Body of pancreas (tissue), 4 donors: ENCODE measurements around the gene MAN2B1. TPM values are rescaled to one million over a fixed set of nuclear protein-coding genes. Genes with fewer than 3 reads are reported as not detected.

ENCODE experiments used
- ATAC-seq: fragments of 150-250 bp; one replicate; pipeline ENCODE4 v1.9.1; 2016
- DNase-seq, 4 donors: peaks; one replicate each; pipeline ENCODE4 v3.0.0-alpha.2; 2019
- H3K27ac ChIP-seq, 4 donors: fragments of 200-600 bp; sonication (generic); 1 replicate in 3 of 4; 2 replicates in 1 of 4; pipeline versions ENCODE4 v1.5.1 to v1.6.1; 2016 to 2019; ENCODE audit warnings: mild to moderate bottlenecking in 1 of 4, mixed read lengths in 1 of 4, moderate library complexity in 1 of 4
- H3K27me3 ChIP-seq, 2 donors: fragments of 200-600 bp; sonication (generic); one replicate each; pipeline ENCODE4 v1.6.0; 2016; ENCODE audit warnings: mild to moderate bottlenecking in 1 of 2
- H3K36me3 ChIP-seq, 2 donors: fragments of 200-600 bp; sonication (generic); replicated peaks in 1 of 2; 2 replicates each; pipeline ENCODE4 v1.5.1; 2016; ENCODE audit warnings: low read depth in 2 of 2; ENCODE audit not compliant: insufficient read depth in 1 of 2
- H3K4me1 ChIP-seq: fragments of 200-600 bp; sonication (generic); one replicate; pipeline ENCODE4 v1.6.0; 2016
- H3K4me3 ChIP-seq, 2 donors: fragments of 200-600 bp; sonication (generic); 1 replicate in 1 of 2; 2 replicates in 1 of 2; pipeline ENCODE4 v1.5.1; 2016 to 2019
- H3K9me3 ChIP-seq, 3 donors: fragments of 200-600 bp; sonication (generic); 1 replicate in 2 of 3; 2 replicates in 1 of 3; pipeline ENCODE4 v1.5.1; 2016
- CTCF ChIP-seq, 7 experiments: fragments of 450-650 bp in 4 of 7; fragments of 200-600 bp in 3 of 7; sonication (generic) in 3 of 7; IDR thresholded peaks; one replicate each; pipeline ENCODE4 v1.5.1; 2016 to 2019; ENCODE audit warnings: antibody characterized with exemption in 7 of 7
- POLR2A ChIP-seq, 3 donors: fragments of 450-650 bp; IDR thresholded peaks; one replicate each; pipeline ENCODE4 v1.6.1; 2016; ENCODE audit warnings: antibody characterized with exemption in 3 of 3, mild to moderate bottlenecking in 2 of 3
- WGBS, 2 donors: methylation state at CpG; one replicate each; pipeline ENCODE4 v1.1.5; 2017; 5-methylcytosine and 5-hydroxymethylcytosine counted together
- intact Hi-C: fragments of 100-400 bp; cut with DNase I; formaldehyde crosslinking; loops from one replicate; pipeline ENCODE4 v1.15.1; 2023
- total RNA-seq, 2 donors: library from RNA; depleted of rRNA; stranded (reverse); fragments of >200 nt; gene quantifications; one replicate each; pipeline ENCODE4 v1.1.0, GENCODE V29; 2016

The MAN2B1 gene
- total RNA-seq, 2 donors from 2014 or later: 30.0 to 48.0 TPM

GRCh38 chr19:12675940-12676339 lies 9.4 kb upstream of the MAN2B1 start:
- Histone ChIP-seq H3K4me1 (peaks cover 18% of the 10 kb centered on the region), H3K27ac (no peak overlapping the region), H3K36me3 (peaks cover 12 to 26% of the 10 kb centered on the region in 2 donors), H3K4me3 (no peak overlapping the region), H3K9me3 (no peaks in the 10 kb centered on the region), H3K27me3 (no peaks in the 10 kb centered on the region)
- ATAC-seq: peak; percentile 7
- no peak for TF ChIP-seq POLR2A (IDR thresholded peaks at IDR 0.05)
- no peak for TF ChIP-seq CTCF (IDR thresholded peaks at IDR 0.05)
- no peak for DNase-seq
- intact Hi-C loops: no loop called here
- 84 to 85% methylated on average over 12 to 15 of the region's 15 CpGs for WGBS, 2 donors

- TF ChIP-seq POLR2A (IDR thresholded peaks at IDR 0.05): no peak
- TF ChIP-seq CTCF (IDR thresholded peaks at IDR 0.05): no peak
- Histone ChIP-seq H3K9me3 (no peaks in the 10 kb centered on the region), H3K36me3 (peaks cover 12 to 26% of the 10 kb centered on the region in 2 donors), H3K27ac (no peak overlapping the region), H3K4me1 (peaks cover 18% of the 10 kb centered on the region), H3K27me3 (no peaks in the 10 kb centered on the region), H3K4me3 (no peak overlapping the region)
- ATAC-seq (no peak), DNase-seq (no peak)
- 81 to 90% methylated on average over 3 to 10 of the region's 10 CpGs for WGBS, 2 donors
- intact Hi-C loops: no loop called here
These were observed 8.9 kb upstream of the MAN2B1 start for GRCh38 chr19:12675399-12675798.

GRCh38 chr19:12672744-12673143 lies 6.2 kb upstream of the MAN2B1 start:
- Histone ChIP-seq H3K27me3 (no peaks in the 10 kb centered on the region), H3K9me3 (no peaks in the 10 kb centered on the region), H3K4me3 (no peak overlapping the region), H3K36me3 (peaks cover 4 to 20% of the 10 kb centered on the region in 2 donors), H3K27ac (no peak overlapping the region), H3K4me1 (peaks cover 30% of the 10 kb centered on the region)
- intact Hi-C loops: no loop called here
- ATAC-seq (no peak), DNase-seq (no peak)
- WGBS, 2 donors: 60 to 64% methylated on average over 1 to 9 of the region's 10 CpGs
- TF ChIP-seq POLR2A (IDR thresholded peaks at IDR 0.05) (no peak), CTCF (IDR thresholded peaks at IDR 0.05) (no peak)

- no peak for TF ChIP-seq CTCF (IDR thresholded peaks at IDR 0.05)
- intact Hi-C loops: no loop called here
- Histone ChIP-seq H3K27ac (peak overlapping the region in 3 of 4 donors; percentile 92 to 97 (median 93)), H3K4me3 (peak overlapping the region; percentile 87 to 98), H3K4me1 (peaks cover 49% of the 10 kb centered on the region), H3K36me3 (peaks cover 0 to 9% of the 10 kb centered on the region in 2 donors), H3K9me3 (no peaks in the 10 kb centered on the region), H3K27me3 (no peaks in the 10 kb centered on the region)
- DNase-seq (no peak), ATAC-seq (no peak)
- WGBS, 2 donors: 28 to 31% methylated on average over 18 to 26 of the region's 26 CpGs
These were observed 3.8 kb upstream of the MAN2B1 start for GRCh38 chr19:12670159-12670928.
